ENCODE results near the gene THEM5.
"Not testable (repeated sequence)": the region's sequence is repeated elsewhere in the genome, so short reads cannot be mapped to it uniquely, and the experiment has no call there.

Gene THEM5

DNA sequence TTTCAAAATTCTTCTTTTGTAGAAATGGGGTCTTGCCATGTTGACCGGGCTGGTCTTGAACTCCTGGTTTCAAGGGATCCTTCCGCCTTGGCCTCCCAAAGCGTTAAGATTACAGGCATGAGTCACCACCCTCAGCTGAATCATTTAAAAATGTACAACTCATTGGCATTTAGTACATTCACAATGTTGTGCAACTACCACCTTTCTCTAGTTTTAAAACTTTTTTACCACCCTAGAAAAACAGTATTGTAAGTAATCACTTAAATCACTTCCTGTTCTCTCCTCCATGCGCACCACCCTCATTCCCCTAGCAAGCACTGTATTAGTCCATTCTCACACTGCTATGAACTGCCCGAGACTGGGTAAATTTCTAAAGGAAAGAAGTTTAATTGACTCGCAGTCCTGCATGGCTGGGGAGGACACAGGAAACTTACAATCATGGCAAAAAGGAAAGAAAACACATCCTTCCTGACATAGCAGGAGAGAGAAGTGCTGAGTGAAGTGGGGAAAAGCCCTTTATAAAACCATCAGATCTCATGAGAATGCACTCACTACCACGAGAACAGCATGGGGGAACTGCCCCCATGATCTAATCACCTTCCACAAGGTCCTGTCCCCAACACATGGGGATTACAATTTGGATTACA, 14.4 kb upstream of the THEM5 start:
- DNase-seq (ENCODE audit: low spot score), result no peak

DNA sequence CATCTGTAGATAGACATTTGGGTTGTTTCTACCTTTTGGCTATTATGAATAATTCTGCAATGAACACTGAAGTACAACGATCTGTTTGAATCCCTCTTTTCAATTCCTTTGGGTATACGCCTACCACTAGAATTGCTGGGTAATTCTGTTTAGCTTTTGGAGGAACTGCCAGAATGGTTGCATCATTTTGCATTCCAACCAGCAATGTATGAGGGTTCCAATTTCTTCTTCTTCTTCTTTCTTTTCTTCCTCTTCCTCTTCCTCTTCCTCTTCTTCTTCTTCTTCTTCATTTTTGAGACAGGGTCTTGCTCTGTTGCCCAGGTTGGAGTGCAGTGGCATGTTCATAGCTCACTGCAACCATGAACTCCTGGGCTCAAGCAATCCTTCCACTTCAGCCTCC, 13.8 kb upstream of the THEM5 start:
- no peak for DNase-seq (ENCODE audit: low spot score)

DNA sequence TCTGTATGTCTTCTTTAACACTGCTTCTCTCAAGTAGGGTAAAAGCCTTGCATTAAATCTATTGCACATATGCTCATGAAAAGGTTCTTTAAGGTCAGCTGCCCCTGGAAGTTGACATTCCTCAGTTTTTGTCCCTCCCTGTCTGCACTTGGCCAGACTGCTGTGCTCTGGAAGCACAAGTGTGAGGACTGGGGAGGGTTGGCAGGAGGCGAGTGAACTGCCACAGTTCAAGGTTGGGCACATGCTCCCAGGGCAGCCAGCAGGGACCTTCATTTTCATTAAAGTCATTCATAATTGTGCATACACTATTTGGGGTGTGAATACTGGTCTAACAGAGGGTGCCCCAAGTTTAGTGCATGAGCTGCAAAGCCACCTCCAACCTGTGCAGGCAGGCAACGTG, 10.9 kb upstream of the THEM5 start:
- DNase-seq (ENCODE audit: low spot score), result no peak

DNA sequence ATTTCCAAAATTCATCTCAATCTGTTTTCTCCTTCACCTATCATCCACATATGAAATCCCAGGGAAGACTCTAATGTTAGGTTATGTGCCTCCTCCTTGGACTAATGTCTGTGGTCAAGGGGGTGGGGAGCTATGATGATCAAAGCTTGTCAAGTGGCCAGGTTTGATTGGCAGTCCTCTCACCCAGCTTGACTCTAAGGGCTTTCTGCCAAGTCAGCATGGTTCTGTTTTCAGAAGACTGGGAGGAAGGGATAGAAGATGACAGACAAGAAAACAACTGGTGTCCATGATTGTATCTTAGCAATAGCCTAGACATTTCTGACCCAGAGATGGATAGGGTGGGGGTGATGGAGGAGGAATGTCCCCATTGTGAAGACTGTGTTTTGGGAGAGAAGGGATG, 9.1 kb upstream of the THEM5 start:
- DNase-seq (ENCODE audit: low spot score), result no peak

DNA sequence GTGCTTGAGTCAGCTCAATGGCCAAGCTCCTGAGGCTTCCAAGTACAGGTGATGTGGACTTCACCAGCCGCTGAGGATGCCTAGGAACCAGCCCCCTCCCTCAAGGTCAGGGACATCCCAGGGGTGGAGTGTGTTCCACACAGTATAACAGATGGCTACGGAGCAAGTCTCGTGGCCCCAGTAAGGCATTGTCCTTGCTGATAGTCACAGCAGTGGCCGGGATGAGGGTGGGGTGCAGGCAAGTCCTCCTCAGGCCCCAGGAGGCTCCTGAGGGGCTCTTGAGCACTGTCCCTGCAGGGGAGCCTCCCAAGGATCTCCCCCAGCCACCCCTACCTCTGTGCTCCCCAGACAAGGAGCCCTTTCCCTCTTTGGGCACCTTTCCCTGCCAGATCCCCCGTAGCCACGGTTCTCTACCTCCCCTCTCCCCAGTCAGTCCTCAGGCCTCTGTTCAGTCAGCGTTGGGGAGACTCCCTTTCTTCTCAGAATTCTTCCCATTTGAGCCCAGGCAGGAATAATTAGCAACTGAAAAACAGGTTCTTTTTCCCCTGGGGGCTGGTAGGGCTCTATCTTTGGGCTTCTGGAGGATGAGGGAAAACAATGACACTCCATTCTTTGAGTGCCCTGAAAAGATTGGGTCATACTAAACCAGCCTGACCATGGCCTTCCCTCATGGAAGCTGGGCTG, 7.1 kb upstream of the THEM5 start:
- DNase-seq (ENCODE audit: low spot score), result no peak

DNA sequence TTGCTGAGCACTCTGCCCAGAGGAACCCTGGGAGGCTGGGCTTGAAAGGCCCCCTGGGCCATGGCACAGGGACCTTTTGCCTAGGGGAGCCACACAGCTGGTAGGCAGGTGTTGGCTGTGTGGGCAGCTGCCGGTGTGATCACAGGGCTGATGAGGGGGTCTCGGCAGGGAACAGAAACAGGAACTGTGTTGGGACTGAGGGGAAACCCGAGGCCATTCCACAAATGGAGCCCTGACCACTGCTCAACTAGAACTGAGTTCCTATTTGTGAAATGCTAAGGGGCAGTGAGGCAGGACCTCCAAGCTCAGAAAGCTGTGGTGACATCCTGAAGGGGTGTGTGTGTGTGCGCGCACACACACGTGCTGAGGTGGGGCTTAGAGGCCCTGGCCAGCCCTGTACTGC, 6.4 kb upstream of the THEM5 start:
- peak; percentile 36 for DNase-seq (ENCODE audit: low spot score)

DNA sequence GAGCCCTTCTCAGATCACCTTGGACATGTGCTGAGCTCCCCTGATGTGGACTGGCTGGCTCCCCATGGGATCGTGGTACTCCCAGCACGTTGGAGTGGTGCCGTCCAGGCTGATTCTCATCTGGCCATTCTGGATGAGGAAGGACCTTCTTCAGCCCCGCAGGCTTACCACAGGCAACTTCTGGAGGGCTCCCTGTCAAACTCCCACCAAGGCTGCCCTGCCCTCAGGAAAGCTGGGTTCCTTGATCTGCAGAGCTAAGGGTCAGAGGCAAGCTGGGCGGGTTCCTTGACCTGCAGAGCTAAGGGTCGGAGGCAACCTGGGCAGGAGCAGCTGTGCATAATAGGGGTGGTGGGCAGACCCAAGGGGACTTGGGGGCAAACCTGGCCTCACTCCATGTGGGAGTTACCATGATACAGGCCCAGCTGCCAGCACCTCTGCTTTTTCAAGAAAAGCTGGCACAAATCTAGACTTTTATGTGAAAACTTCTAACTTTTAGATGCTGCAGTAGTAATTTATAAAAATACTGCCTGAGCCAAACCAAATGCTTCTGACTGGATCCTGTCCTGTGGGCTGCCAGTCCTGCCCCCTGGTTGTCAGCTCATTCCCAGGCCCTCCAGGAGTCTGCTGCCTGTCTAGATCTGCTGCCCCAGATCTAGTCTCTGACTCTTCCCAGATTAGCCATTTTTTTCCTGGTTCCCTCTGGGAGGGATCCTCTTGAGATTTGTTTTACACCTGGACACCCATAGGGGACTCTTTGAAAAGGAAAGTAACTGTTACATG, 5.6 kb upstream of the THEM5 start:
- DNase-seq (ENCODE audit: low spot score), result no peak

DNA sequence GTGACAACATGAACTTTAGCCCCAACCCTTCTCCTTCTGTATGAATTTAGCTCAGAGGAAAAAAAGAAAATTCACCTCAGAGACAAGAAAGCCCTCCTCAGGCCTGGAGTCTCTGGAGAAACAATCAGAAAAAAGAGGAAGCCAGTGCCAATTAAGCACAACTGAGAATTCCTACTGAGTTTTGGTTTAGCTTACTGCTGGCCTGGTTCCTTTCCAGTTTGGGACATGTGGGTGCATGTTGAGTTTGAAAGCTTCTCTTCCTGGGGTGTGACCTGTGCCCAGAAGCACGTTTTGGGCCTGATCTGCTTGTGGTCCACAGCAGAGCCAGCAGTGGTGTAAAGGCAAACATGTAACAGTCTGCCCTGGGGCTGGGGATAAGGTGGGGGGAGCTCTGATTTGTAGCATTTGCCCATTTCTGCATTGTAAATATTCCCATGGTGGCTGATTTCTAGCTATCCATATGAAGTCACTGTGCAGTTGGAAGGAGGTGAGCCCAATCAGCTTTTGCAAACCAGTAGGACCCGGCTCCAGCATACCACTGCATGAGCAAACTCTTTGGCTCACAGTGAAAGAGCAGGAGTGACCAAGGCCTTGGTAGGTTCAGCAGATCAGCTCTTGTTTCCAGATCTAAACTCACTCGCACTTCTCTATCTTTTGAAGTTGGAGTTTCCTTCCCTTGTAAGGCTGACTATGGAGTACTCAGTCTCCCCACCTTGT, 4.7 kb upstream of the THEM5 start:
- no peak for DNase-seq (ENCODE audit: low spot score)

DNA sequence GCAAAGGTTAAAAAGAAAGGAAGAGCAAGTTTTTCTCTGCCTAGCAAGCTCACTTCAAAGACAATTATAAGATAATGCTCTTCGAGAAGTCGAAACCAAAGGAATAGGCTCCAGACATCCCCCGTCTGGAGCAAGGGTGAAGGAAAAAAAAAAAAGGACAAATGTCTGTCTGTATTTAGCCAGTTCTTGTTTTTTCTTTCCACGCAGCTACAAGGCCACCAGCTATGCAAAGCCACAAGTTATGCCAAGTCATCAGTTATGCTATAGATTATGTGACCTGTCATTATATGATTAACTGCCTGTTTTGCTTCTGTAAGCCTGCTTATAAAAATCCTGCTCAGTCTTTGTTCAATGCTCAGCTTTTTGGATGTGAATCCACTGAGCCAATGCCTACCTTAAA, 2.4 kb upstream of the THEM5 start:
- DNase-seq (ENCODE audit: low spot score), result no peak

DNA sequence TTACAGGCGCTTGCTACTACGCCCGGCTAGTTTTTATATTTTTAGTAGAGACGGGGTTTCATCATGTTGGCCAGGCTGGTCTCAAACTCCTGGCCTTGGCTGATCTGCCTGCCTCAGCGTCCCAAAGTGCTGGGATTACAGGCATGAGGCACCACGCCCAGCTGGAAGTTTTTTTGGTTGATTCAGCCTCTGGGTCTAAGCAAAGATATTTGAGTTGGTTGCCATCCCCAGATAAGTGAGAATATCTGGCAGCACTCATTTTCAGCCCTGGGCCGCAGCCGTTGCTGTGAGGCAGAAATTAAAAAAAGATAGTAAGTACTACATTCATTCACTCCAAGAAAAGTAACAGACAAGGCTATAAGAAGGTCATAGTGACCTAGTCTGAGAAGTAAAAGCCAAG, 2.0 kb upstream of the THEM5 start:
- not testable (repeated sequence) for DNase-seq (ENCODE audit: low spot score)

DNA sequence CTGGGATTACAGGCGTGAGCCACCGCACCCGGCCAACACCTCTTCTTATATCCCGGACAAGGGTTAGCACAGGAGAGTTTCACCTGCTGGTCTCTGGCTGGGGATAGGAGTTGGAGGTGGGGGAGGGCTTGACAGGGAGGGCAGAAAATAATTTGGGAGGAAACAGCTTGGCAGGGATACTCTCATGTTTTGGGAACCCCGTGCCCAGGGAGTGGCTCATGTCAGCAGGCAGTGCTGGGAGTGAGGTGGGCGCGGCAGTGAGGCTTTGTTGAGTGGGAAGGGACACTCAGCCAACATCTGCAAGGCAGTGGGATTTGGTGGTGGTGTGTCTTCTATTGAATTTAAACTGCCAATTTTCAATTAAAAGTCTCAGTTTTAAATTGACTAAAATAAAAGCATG, 1.1 kb upstream of the THEM5 start:
- no peak for DNase-seq (ENCODE audit: low spot score)

DNA sequence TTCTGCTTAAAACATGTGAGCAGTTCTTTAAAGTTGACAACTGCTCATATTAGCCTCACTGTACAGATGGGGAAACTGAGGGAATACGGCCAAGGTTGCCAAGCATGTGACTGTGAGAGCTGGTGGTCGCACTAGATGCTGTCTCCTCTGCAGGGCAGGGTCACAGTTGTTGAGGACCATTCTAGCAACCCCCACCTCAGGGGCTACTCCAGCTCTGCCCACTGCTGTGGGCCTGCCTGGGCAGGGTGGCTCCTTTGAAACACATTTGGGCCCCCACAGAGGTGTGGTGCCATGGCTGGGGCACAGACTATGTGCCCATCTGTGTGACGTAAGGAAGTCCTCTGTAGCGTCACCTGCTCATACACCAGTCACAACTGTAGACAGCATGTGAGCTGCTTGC, 779 bp downstream of the THEM5 start:
- no peak for DNase-seq (ENCODE audit: low spot score)

DNA sequence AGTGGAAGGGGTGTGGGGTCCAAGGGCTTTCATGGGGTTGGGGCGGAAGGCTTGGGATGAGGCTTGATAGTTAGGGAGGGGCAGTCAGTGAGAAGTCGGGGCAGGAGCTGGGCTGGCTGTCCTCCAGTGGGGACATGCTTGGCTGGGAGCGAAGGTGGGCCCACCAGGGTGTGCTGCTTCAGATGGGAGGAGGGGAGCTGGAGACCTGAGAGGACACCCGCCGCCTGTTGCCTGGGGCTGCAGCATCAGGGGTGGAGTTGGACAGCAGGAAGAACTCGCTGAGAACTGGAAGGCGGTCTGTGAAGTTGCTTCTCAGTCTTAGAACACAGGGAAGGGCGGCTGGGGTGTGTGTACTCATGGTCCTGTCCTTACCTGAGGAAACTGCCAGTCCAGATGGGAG, 1.6 kb downstream of the THEM5 start:
- DNase-seq (ENCODE audit: low spot score), result no peak

DNA sequence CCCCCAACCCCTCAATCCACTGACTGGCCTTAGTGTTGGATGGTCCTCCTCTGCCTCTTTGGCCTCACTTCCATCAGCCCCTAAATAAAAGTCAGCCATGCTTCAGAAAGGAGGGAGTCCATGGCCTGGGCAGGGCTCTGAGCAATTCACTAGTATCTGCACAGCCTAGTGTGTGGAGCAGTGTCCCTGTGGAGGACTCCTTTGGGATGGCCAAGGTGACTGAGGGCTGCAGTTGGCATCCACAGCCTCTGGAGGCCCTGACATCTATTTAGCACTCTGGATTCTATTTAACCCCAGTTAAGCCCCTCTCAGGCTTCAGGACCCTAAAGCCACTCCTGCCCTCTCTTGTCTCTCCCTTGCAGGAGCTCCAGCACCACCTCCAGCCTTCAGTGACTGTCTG, 3.6 kb downstream of the THEM5 start:
- DNase-seq (ENCODE audit: low spot score), result no peak

DNA sequence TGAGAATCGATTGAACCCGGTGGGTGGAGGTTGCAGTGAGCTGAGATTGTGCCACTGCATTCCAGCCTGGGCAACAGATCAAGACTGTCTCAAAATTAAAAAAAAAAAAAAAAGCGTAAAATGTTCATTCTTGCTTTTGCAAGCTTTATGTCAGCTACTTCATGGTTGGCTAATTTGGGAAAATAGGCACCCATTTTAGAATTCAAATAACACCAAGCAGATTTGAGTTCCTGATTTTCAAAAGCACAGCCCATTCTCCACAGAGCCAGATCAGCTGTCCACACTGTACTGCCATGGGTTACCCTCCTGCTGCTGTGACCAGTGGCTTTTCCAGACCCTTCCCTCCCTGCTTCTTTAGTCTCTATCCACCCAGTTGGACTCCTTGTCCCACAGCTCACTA, 4.4 kb downstream of the THEM5 start:
- no peak for DNase-seq (ENCODE audit: low spot score)

DNA sequence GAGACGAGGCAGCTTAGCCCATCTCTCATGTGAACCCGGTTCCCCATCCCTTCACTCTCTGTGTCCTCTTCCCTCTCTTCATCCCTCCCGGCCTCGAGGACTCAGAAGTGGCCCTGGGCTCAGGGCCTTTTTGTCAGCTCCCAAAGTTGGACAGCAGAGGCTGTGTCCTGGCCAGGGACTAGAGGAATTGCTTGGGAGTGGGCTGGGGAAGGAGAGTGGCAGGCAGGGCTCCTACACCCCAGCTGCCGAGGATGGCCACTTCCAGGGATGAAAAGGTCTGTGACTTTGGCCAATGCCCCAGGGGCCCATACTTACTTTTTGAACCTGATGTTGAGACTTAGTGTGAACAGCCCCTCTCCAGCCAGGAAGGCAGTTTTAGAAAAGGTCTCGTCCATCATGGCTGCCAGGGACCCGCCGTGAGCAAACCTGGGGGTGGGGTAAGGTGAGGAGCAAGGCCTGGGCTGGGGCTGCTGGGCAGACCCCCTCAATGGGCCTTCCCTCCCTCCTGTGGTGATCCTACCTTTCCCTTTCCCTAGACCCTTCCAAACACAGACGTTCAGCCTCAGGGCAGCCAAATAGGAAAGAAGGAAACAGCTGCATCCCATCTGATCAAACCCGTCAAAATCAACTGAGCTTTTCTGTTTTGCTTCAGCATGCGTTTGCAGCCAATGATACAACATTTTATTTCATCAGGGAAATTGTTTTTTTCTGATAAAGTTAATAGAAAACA, 5.5 kb downstream of the THEM5 start:
- no peak for DNase-seq (ENCODE audit: low spot score)

DNA sequence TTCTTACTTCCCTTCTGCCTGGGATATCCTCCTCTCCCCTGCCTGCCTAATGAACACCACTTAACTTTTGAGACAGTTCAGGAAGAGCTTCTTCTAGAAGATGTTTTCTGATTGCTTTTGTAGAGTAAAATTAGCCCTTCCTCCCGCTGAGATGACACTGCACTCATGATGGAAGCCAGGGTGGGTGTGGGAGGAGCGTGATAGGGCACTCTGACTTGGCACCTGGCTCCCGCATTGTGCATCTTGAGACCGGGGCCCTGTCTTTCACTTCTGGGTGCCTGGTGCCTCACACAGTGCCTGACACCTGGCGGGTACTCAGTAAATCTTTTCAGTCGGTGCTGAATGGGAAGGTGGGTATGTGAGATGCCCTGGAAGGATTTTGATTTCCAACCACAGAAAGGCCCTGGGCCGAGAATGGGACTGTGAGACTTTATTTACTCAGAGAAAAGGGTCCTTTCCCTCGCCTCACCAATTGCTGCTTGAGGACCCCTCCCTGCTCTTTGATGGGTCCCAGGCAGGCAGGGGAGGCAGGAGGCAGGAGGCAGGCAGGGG, 6.8 kb downstream of the THEM5 start:
- DNase-seq (ENCODE audit: low spot score), result no peak

DNA sequence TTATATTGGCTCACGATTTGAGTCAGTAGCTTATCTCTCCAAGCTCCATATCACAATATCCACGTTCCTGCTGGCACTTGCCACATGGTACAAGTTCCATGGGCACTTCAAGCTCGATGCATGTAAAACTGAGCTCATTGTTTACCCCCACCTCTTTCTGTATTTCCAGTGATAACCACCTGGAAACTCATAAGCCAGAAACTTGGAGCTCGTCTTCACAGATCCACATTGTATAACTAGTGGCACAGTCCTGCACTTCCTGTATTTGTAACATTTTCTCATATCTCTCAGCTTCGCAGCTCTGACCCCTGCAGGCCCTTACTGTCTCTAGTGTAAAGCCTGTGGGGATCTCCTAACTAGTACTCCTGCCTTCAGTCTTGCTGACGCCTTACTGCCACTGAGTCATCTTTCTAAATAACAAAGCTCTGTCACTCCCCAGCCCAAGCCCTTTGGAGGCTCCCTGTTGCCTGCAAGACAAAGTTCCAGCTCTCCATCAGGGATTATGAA, 7.4 kb downstream of the THEM5 start:
- DNase-seq (ENCODE audit: low spot score), result no peak

DNA sequence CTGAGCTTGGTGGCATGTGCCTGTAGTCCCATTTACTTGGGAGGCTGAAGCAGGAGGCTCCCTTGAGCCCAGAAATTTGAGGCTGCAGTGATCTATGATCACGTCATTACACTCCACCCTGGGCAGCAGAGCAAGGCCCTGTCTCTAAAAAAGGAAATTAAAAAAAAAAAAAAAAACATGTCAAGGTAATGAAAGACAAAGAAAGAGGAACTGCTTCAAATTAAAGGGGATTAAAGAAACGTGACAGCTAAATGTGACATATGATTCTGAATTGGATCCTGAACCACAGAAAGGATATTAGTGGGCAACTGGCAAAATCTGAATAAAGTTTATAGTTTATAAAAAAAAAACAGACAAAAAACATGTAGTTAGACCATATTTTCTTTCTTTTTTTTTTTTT, 10.1 kb downstream of the THEM5 start:
- DNase-seq (ENCODE audit: low spot score), result no peak

DNA sequence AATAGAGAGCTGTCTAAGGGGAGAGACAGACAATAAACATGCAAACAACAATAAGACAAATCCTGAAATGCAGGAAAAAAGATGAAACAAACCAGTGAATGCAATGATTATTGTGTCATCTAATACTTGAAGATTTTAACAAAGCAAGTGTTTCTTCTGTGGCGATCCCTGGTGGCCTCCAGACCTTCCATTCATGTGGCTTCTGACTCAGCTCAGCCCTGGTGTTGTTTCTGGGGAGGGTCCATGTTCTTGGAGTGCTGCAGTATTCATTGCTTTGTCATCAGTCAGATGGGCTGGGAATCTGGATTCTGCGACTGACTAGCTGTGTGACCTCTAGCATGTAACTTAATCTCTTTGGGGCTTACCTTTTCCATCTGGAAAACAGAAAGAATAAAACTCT, 12.4 kb downstream of the THEM5 start:
- no peak for DNase-seq (ENCODE audit: low spot score)

DNA sequence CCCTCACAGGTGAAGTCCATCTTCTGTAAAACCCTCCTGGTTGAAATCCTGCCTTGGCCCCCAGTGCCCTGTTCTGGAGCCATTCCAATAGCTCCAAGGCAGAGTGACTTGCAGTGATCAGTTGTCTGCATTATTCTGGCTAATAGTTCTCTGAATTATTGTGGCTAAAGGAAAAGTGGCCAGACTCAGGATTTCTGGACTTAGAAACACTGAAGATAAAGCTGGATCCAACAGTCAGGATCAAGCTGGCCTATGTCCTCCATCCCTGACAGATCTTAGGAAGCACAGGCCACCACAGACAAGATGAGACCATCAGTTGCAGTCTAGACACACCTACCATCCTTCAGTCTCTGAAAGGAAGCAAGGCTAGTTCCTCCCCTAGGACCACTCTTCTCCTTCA, 13.1 kb downstream of the THEM5 start:
- no peak for DNase-seq (ENCODE audit: low spot score)
